K562 (cell line): Measurements from ENCODE around the gene CECR2. TPM values are rescaled to one million over a fixed set of nuclear protein-coding genes. Genes with fewer than 3 reads are reported as not detected.

Source experiments
- CBFB ChIP-seq: sonication (generic); formaldehyde crosslinking; IDR thresholded peaks from 2 replicates; pipeline ENCODE4 v1.4.0; 2020; ENCODE audit warnings: mild to moderate bottlenecking, missing genetic modification reagents
- ESRRA ChIP-seq: fragments of 450-650 bp; IDR thresholded peaks from 2 replicates; pipeline ENCODE4 v1.6.1; 2014; ENCODE audit warnings: low read depth, mild to moderate bottlenecking, moderate library complexity, borderline replicate concordance
- L3MBTL2 ChIP-seq: fragments of 450-650 bp; IDR thresholded peaks from 2 replicates; pipeline ENCODE4 v1.6.1; 2016; ENCODE audit warnings: mild to moderate bottlenecking, moderate library complexity
- MLLT1 ChIP-seq, 2 experiments: fragments of 450-650 bp; IDR thresholded peaks; 2 replicates each; pipeline ENCODE4 v1.6.1; 2016
- ZNF24 ChIP-seq: fragments of 450-650 bp; IDR thresholded peaks from 2 replicates; pipeline ENCODE4 v1.6.1; 2016
- ZNF253 ChIP-seq: fragments of 250-450 bp; sonication (Bioruptor Pico); conservative IDR thresholded peaks from 2 replicates; pipeline ENCODE4 v1.6.1; 2021; ENCODE audit warnings: mild to moderate bottlenecking
- ZNF561 ChIP-seq: fragments of 450-650 bp; formaldehyde crosslinking; conservative IDR thresholded peaks from 2 replicates; pipeline ENCODE4 v1.4.0; 2020; ENCODE audit warnings: mild to moderate bottlenecking, moderate library complexity
- polyA plus RNA-seq, 8 experiments: library from polyadenylated mRNA; depleted of rRNA in 4 of 8; stranded (reverse) in 5 of 8; unstranded in 3 of 8; fragments of >200 nt; fragmentation: Nextera tagmentation in 2 of 8; fragmentation: Illumina TruSeq in 1 of 8; extraction: Ambion mirVana in 2 of 8; extraction: Trizol in 1 of 8; gene quantifications; 2 replicates each; pipeline versions ENCODE4 v1.2.1 to v1.2.3, GENCODE V29; 2011 to 2014; ENCODE audit warnings: inconsistent platforms in 1 of 8, missing spikeins in 1 of 8
- total RNA-seq, 7 experiments: library from RNA; depleted of rRNA in 6 of 7; stranded (reverse); fragments of >200 nt in 6 of 7; fragmentation: Illumina TruSeq in 2 of 7; extraction: Trizol in 2 of 7; gene quantifications; 2 replicates each; pipeline versions ENCODE4 v1.2.1 to v1.2.3, GENCODE V29; 2011 to 2021; ENCODE audit warnings: low replicate concordance in 1 of 7
- TF ChIP-seq, protein P1 (sequence below), 2 experiments: IDR thresholded peaks; 2 replicates each; pipeline ENCODE4 v1.6.1; 2011; ENCODE audit warnings: borderline replicate concordance in 1 of 2, control low read depth in 1 of 2, low read depth in 1 of 2, low read length in 1 of 2, mild to moderate bottlenecking in 1 of 2, mixed read lengths in 1 of 2, moderate library complexity in 1 of 2; ENCODE audit not compliant: insufficient read depth in 1 of 2, insufficient read length in 1 of 2, poor library complexity in 1 of 2, severe bottlenecking in 1 of 2; ENCODE audit errors: extremely low read depth in 1 of 2
- TF ChIP-seq, protein P2 (sequence below): sonication (generic); formaldehyde crosslinking; IDR thresholded peaks from 2 replicates; pipeline ENCODE4 v1.9.0; 2022; ENCODE audit warnings: mild to moderate bottlenecking, missing genetic modification reagents
- TF ChIP-seq, protein P3 (sequence below): sonication (generic); formaldehyde crosslinking; IDR thresholded peaks from 2 replicates; pipeline ENCODE4 v1.8.0; 2022; ENCODE audit warnings: missing genetic modification reagents, mild to moderate bottlenecking, borderline replicate concordance
- TF ChIP-seq, protein P4 (sequence below), 3 experiments: IDR thresholded peaks in 2 of 3; conservative IDR thresholded peaks in 1 of 3; 2 replicates each; pipeline ENCODE4 v1.5.1; 2011 to 2012; ENCODE audit warnings: low read length in 3 of 3, mild to moderate bottlenecking in 3 of 3, control low read depth in 2 of 3, improper control_type of control experiment in 1 of 3, inconsistent platforms in 1 of 3, low read depth in 1 of 3, mixed read lengths in 1 of 3, moderate library complexity in 1 of 3; ENCODE audit not compliant: insufficient read depth in 2 of 3

Gene CECR2
- total and polyA plus RNA-seq, 9 of the 15 experiments (the other 6 are each of a cell fraction or from before 2014, with no cell fraction given), result 0.01 to 1.00 (median 0.27) TPM

GRCh38 chr22:17580441-17581031 lies 211.3 kb downstream of the CECR2 start (continued):
- TF ChIP-seq, protein P1, sequence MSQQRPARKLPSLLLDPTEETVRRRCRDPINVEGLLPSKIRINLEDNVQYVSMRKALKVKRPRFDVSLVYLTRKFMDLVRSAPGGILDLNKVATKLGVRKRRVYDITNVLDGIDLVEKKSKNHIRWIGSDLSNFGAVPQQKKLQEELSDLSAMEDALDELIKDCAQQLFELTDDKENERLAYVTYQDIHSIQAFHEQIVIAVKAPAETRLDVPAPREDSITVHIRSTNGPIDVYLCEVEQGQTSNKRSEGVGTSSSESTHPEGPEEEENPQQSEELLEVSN (IDR thresholded peaks at IDR 0.05; ENCODE audit: borderline replicate concordance in 1 of 2, extremely low read depth in 1 of 2, insufficient read depth in 1 of 2, insufficient read length in 1 of 2, low read depth in 1 of 2, low read length in 1 of 2, poor library complexity in 1 of 2, severe bottlenecking in 1 of 2), result peak in 1 of 2 experiments; percentile 18
- TF ChIP-seq MLLT1 (IDR thresholded peaks at IDR 0.05) (no peak), ZNF24 (no peak), ZNF253 (CRISPR knock-in tag) (no peak), CBFB (no peak), ZNF561 (CRISPR knock-in tag) (no peak), L3MBTL2 (peak; percentile 50), ESRRA (0 out of 2 replicates have a peak, but pooled peaks have one; percentile 19)
- TF ChIP-seq, protein P2, sequence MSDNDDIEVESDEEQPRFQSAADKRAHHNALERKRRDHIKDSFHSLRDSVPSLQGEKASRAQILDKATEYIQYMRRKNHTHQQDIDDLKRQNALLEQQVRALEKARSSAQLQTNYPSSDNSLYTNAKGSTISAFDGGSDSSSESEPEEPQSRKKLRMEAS (CRISPR knock-in tag), result peak; percentile 48
- TF ChIP-seq, protein P3, sequence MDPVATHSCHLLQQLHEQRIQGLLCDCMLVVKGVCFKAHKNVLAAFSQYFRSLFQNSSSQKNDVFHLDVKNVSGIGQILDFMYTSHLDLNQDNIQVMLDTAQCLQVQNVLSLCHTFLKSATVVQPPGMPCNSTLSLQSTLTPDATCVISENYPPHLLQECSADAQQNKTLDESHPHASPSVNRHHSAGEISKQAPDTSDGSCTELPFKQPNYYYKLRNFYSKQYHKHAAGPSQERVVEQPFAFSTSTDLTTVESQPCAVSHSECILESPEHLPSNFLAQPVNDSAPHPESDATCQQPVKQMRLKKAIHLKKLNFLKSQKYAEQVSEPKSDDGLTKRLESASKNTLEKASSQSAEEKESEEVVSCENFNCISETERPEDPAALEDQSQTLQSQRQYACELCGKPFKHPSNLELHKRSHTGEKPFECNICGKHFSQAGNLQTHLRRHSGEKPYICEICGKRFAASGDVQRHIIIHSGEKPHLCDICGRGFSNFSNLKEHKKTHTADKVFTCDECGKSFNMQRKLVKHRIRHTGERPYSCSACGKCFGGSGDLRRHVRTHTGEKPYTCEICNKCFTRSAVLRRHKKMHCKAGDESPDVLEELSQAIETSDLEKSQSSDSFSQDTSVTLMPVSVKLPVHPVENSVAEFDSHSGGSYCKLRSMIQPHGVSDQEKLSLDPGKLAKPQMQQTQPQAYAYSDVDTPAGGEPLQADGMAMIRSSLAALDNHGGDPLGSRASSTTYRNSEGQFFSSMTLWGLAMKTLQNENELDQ (CRISPR knock-in tag), result no peak
- TF ChIP-seq, protein P4, sequence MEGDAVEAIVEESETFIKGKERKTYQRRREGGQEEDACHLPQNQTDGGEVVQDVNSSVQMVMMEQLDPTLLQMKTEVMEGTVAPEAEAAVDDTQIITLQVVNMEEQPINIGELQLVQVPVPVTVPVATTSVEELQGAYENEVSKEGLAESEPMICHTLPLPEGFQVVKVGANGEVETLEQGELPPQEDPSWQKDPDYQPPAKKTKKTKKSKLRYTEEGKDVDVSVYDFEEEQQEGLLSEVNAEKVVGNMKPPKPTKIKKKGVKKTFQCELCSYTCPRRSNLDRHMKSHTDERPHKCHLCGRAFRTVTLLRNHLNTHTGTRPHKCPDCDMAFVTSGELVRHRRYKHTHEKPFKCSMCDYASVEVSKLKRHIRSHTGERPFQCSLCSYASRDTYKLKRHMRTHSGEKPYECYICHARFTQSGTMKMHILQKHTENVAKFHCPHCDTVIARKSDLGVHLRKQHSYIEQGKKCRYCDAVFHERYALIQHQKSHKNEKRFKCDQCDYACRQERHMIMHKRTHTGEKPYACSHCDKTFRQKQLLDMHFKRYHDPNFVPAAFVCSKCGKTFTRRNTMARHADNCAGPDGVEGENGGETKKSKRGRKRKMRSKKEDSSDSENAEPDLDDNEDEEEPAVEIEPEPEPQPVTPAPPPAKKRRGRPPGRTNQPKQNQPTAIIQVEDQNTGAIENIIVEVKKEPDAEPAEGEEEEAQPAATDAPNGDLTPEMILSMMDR (IDR thresholded peaks at IDR 0.05 in 2 of 3, conservative IDR thresholded peaks at IDR 0.05 in 1 of 3; ENCODE audit: insufficient read depth in 2 of 3, low read depth in 1 of 3, low read length in 3 of 3), result peak in 2 of 3 experiments; percentile 8 to 43; a peak in 3 of 6 replicates
- TF ChIP-seq, all 486 proteins: peak for 8
